RPMI8226 (cell line): ENCODE data around the gene ZNF784.

Source experiments
- DNase-seq: peaks from one replicate; pipeline ENCODE4 v3.0.0-alpha.2; 2015

Gene ZNF784

GRCh38 chr19:55624109-55625003 lies at the start of gene ZNF784:
Gene ZNF784, minus strand, starts transcription at chr19:55624566. Its CDS starts 5 bp downstream, at chr19:55624561.
- peak; percentile 96 for DNase-seq

- DNase-seq = no peak
These were observed 49.5 kb upstream of the ZNF784 start for GRCh38 chr19:55673889-55674288.

GRCh38 chr19:55673465-55673864 lies 49.1 kb upstream of the ZNF784 start:
- DNase-seq = no peak

GRCh38 chr19:55672418-55672817 lies 48.1 kb upstream of the ZNF784 start:
- no peak for DNase-seq

GRCh38 chr19:55671054-55671378 lies 46.6 kb upstream of the ZNF784 start:
- no peak for DNase-seq

GRCh38 chr19:55670280-55671053 lies 46.1 kb upstream of the ZNF784 start:
- DNase-seq = no peak

- DNase-seq = no peak
These were observed 45.3 kb upstream of the ZNF784 start for GRCh38 chr19:55669418-55670279.

- DNase-seq = no peak
These were observed 44.4 kb upstream of the ZNF784 start for GRCh38 chr19:55668603-55669348.

GRCh38 chr19:55667958-55668357 lies 43.6 kb upstream of the ZNF784 start:
- no peak for DNase-seq

GRCh38 chr19:55667511-55667910 lies 43.1 kb upstream of the ZNF784 start:
- no peak for DNase-seq

- no peak for DNase-seq
These were observed 42.6 kb upstream of the ZNF784 start for GRCh38 chr19:55667006-55667381.

- DNase-seq = no peak
These were observed 42.1 kb upstream of the ZNF784 start for GRCh38 chr19:55666343-55667005.

GRCh38 chr19:55663846-55664536 lies 39.6 kb upstream of the ZNF784 start:
- DNase-seq = no peak

GRCh38 chr19:55661826-55662225 lies 37.5 kb upstream of the ZNF784 start:
- DNase-seq = no peak

- DNase-seq = no peak
These were observed 36.6 kb upstream of the ZNF784 start for GRCh38 chr19:55660991-55661390.

- no peak for DNase-seq
These were observed 36.0 kb upstream of the ZNF784 start for GRCh38 chr19:55660404-55660803.

- DNase-seq = no peak
These were observed 35.5 kb upstream of the ZNF784 start for GRCh38 chr19:55659822-55660221.

- DNase-seq = no peak
These were observed 34.6 kb upstream of the ZNF784 start for GRCh38 chr19:55658846-55659459.

- peak; percentile 54 for DNase-seq
These were observed 32.8 kb upstream of the ZNF784 start for GRCh38 chr19:55656988-55657747.

- DNase-seq = peak; percentile 19
These were observed 32.2 kb upstream of the ZNF784 start for GRCh38 chr19:55656552-55656951.
